ENCODE results near the gene GUCA1A.
"Not testable (repeated sequence)": the region's sequence is repeated elsewhere in the genome, so short reads cannot be mapped to it uniquely, and the experiment has no call there.

The GUCA1A gene

DNA sequence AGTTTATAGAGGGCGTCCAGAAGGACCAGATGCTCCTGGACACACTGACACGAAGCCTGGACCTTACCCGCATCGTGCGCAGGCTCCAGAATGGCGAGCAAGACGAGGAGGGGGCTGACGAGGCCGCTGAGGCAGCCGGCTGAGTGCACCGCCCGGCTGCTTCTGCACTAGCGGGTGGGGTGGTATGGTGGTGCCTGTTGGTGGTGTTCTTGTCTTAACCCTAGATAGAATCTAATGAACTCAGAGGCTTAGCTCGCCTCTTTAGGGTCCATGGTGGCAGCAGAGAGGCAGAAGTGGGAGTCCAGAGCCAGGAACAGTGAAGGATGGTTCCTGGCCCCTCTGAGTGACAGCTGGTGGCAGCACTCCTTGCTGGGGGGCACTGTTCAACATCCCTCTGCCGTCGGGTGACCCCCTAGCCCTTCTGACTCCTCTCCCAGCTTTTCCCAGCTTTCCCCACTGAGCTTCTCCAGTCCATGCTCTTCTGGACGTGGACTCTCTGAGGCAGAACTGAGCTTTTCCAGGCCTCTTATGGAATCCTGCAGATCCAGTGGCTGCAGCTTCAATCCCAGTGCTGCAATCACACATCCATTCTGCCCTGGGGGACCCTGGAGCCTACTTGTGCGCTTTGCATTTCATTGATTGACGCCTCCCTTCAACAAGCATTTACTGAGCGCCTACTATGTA lies 6.2 kb downstream of the GUCA1A start:
- DNase-seq, result no peak

DNA sequence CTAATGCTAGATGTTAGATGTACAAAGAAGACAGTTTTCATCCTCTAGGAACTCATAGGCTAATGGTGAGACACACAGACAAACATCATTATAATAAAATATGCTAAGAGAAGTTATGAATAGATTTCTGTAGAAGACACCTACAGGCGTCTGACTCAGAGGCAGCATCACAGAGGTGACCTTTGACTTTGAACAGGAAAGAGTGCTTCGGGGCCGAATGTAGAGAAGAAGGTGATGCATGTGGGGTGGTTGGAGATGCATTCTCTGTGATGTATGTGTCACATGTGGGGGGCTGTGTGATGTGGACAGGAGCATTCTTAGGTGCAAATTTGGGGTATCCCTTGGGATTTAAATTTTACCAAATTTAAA lies 6.8 kb downstream of the GUCA1A start:
- DNase-seq, result no peak

DNA sequence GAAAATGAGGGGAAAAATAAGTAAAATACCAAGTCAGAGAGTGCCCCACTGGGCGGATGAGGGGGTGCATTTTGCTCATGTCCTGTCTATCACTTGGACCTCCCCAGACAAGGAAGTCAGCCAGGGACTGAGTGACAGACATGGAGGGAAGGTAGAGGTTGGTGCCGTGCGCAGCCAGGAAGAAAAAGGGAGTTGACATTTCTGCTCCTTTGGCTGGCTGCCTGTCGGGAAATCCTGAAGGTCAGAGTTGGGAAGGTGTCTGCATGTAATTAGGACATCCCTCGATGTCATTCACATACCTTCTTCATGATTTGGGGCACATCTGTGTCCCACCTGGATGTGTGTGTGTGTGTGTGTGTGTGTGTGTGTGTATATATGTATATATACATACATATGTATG lies 8.9 kb downstream of the GUCA1A start:
- DNase-seq, result no peak

DNA sequence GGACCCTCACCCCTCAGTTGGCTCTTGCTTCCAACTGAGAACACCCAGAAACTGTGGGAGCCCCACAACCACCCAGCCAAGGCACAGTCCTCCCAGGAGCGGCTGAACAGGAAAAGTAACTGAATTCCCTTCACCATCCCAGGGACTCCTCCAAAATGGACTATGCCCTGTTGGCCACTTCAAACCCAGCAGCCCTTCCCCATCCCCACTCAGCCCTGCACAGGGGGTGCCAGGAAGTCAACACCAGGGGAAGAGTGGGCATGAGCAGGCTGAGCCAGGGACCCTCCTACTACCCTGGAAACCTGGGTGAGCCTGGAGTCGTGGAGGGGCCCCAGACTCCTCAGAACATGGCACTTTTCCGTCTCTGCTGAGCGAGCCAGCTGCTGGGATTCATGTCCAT lies 11.3 kb downstream of the GUCA1A start:
- no peak for DNase-seq

DNA sequence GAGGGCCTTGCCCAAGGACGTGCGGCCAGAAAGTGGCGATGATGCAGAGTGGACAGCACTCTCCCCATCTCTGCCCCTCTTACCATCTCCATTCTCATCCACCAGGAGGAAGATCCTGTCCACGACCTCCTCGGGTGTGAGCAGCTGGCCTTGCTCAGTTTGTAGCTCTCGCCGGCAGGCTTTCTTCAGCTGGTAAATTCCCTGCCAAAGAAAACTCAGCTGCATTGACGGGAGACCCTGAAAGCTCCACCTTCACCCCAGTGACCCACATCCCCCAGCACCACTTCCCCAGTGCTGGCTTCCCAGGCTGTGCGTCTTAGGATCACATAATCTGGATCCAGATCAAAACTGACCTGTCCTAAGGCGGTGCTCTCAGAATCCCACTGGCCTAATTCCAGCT lies 12.4 kb downstream of the GUCA1A start:
- DNase-seq, result no peak

DNA sequence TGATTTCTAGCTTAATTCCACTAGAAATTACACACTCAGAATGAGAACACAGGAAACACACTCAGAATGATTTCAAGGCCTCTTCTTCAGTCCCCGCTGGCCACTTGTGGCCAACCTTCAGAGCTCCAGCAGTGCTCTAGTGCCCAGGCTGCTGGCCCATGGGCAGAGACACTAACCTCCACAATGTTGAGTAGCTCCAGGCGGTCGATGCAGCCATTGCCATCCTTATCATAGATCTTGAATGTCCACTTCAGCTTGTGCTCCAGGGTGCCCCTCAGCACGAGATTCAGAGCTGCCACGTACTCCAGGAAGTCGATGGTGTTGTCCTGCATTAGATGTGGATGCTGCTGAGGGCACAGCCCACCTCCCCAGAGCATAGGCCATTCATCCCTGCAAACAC lies 15.2 kb downstream of the GUCA1A start:
- DNase-seq, result no peak

DNA sequence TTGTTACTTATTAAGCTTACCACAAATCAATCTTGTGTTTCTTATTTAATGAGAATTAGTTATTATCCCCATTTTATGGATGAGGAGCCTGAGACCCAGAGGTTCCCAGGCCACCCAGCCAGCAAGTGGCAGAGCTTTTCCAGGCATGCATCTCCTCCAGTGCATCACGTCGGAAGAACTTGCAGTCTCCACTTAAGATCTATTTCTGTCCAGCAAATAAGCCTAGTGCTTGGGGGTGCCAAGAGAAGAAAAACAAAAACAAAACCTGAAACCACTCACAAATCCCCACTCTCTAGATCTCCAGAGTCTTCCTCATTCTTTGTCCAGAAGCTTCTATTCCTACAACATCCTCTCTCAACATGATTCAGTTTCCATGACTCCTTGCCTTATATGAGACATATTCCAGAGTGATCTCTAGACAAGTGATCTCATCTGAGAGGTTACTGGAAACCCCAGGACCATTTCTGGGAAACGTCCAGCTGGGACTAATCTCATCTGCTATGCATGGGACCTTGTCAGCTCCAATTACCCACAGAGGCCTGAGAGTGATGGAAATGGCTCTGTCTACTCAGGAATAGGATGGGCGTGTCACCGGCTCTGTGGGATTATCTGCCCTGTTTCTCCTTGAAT lies 17.5 kb downstream of the GUCA1A start:
- DNase-seq, result no peak

DNA sequence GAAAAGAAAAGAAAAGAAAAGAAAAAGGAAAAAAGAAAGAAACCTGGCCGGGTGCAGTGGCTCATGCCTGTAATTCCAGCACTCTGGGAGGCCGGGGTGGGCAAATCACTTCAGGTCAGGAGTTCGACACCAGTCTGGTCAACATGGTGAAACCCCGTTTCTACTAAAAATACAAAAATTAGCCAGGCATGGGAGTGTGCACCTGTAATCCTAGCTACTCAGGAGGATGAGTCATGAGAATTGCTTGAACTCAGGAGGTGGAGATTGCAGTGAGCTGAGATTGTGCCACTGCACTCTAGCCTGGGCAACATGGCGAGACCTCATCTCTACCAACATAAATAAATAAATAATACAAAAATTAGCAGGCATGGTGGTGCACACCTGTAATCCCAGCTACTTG lies 19.2 kb downstream of the GUCA1A start:
- DNase-seq, result not testable (repeated sequence)

DNA sequence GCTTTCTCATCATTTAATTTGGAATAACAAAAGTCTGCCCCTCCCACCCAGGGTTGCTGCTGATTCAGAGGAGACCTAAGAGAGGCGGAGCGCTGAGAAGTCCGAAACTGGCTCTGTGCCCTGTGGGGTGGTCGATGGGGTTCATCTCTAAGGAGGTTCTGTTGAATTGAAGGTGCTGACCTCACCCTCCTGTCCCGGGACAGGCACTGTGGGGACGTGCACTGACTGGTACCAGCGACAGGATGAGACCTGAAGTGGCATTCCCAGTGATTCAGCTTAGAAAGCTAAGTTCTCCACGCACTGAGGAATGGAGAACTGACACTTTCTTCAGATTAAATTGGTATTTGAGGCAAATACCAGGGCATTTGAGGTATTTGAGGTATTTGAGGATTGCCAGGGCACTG lies 20.3 kb downstream of the GUCA1A start:
- no peak for DNase-seq

DNA sequence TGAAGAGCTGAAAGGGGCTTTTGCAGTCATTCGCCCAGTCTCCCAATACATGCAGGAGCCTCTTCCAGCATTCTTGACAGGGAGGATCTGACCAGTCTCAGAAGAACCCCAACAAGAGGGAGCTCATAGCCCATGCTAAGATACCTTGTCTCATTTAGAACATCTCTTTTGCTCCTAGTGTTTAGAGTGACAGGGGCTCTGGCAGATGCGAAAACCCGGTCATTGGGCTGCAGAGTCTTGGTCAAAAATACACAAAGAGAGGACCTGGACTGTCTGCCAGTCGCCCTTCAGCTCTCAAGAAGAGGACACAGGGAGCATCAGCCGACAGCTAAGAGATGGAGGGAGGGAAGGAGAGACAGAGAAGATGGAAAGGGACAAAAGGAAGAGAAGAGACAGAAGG lies 20.9 kb downstream of the GUCA1A start:
- DNase-seq, result no peak

DNA sequence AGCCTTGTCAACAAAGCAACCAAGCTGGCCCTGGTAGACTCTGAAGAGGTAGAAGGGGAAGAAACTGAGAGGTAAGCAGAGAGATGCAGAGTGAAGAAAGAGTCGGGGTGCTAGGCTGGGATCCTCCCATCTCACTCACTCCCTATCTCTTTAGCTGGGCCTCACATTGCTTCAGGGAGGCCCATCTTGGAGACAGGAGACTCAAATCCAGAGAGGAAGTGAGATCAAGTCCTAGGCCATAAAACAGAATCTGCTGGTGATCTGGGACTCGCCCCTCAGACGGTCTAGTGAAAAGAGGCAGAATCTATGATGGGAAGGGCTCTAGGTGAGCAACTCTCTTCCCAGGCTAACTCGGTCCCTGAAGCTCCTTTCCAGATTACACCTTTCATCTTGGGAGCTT lies 22.3 kb downstream of the GUCA1A start:
- no peak for DNase-seq

DNA sequence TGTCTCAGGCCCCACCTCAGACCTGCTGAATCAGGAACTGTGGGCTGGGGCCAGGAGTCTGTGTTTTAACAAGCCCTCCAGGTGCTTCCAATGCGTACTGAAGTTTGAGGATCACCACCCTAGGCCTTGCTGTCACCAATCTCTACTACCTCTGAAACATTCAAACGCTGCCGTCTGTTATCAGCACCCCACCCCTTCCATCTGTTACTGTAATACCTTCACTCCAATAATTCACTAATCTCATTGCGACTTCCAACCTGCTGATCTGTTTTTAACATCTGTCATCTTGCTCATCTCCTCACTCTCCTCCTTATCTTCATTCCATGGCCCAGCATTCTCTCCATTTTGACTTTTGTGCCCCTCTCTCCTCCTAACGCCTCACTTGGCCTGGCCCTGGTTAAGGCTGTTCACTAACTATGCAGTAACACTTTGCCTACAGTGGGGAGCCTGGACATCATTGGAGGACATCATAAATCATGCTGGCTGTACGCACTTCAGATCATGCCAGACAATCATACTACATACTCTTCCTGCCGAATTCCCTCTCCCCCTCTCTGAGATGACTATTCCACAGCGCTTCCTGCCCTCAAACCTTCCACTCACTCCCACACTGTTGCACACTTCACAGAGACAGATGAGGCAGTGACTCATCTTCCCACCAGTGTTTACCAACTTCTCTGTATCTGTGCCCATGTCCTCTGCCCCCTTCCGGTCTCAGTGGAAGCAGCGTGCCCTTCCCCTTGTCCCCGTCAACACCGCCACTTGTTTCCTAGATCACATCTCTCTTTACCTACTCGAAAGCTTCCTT lies 24.6 kb downstream of the GUCA1A start:
- DNase-seq, result no peak

DNA sequence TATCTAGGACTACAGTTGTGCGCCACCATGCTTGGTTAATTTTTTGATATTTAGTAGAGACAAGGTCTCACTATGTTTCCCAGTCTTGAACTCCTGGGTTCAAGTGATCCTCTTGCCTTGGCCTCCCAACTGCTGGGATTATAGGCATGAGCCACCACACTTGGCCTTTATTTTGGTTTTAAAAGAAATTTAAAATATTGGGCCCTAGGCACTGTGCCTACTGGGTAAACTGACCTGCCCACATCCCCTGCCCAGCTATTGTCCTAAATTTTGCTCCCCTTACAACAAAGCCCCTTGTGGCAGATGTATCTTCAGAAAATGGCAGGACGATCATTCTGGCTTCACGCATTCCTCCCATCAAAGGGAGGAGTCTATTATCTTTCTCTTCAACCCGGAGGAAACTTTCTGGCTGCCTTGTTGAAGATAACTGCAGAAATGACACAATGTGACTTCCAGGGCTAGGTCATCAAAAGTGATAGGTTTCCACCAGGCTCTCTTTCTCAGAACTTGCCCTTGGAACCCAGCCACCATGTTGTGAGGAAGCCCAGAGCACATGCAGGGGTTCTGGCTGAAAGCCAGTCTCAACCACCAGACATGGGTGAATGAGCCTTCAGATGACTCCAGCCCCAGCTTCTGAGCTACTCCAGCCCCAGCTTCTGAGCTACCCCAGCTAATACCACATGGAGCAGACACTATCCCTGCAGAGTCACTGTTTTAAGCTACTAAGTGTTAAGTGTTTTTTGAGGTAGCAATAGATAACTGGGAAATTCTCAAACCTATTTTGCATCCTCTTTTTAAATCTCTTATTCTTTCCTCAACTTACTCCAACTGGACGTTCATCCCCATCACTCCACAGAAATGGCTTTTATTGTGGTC lies 26.2 kb downstream of the GUCA1A start:
- no peak for DNase-seq

DNA sequence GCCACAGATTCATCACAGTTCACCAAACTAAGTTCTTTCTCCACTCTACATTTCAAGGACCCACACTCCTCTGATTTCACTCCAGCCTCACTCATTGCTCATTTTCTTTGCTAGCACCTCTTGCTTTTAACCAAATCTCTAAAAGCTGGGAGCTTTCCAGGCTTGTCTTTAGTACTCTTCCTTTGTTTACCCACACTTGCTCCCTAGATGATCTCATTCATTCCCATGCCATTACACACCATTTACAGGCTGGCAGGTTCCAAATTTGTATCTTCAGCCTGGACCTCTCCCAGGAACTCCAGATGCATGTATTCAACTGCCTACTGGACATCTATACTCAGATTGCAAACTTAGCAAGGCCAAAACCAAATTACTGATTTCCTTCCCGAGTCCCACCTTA lies 26.9 kb downstream of the GUCA1A start:
- no peak for DNase-seq

DNA sequence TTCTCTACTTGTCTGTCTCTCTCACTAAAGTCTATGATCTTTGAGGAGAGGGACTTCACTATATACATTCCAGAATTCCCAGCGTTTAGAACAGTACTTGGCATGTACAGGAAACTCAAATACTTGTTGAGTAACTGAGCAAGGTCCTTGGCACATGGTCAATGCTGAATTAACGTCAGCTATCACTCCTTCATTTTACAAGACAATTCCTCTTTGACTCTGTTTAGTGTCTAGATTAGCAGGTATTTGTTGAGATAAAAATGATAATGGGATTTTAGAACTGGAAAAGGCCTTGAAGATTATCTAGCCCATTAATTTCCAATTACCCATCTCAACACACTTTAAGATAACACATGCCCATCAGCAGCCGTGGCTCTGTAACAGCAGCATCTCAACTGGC lies 28.2 kb downstream of the GUCA1A start:
- DNase-seq, result no peak

DNA sequence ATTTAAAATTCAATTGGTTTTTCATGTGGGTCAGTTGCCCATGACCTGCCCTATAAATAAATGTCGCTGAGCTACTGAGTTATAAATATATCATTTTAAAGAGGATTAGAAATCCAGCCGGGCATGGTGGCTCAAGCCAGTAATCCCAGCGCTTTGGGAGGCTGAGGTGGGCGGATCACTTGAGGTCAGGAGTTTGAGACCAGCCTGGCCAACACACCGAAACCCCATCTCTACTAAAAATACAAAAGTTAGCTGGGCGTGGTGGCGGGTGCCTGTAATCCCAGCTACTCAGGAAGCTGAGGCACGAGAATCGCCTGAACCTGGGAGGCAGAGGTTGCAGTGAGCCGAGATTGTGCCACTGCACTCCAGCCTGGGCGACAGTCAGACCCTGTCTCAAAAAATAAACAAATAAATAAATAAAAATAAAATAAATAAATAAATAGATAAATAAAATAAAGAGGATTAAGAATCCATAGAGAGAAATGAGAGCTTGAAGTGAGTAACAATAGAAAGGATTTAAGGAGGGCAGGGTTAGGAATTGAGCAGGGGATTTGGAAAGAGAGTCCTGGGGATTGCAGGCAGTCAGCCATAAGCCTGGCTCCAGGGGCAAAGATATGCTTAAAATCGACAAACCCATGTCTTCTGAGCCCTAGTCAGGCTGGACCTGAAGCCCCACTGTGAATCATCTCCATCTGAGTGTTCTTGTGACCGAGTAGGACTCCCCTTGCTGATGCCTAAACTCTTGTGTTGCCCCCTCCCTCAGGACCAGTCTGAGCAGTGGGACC lies 29.2 kb downstream of the GUCA1A start:
- DNase-seq, result not testable (repeated sequence)

DNA sequence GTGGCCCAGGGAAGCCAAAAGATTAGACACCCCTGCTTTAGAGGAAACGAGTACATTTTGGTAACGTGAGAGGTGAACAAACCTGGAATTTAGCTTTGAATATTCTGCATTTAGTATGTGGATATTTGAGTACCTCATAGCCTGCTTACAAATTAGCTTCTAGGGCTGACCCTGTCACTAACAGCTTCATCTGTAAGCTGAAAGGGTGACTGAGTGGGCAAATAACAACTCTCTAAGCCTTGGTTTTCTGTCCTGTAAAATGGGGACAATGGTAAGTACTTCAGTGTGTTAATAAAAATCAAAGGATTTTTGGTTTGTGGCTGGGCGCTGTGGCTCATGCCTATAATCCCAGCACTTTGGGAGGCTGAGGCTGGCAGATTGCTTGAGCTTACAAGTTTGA lies 30.0 kb downstream of the GUCA1A start:
- DNase-seq, result no peak

DNA sequence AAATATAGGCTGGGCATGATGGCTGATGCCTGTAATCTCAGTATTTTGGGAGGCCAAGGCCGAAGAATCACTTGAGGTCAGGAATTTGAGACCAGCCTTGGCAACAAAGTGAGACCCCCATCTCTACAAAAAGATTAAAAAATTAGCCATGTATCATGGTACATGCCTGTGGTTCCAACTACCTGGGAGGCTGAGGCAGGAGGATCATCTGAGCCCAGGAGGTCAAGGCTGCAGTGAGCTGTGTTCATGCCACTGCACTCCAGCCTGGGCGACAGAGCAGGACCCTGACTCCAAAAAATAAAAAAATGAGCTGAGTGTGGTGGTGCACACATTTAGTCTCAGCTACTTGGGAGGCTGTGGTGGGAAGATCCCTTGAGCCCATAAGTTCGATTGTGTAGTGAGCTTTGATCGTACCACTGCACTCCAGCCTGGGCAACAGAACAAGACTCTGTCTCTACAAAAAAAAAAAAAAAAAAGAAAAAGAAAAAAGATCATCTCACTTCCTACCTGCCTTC lies 31.7 kb downstream of the GUCA1A start:
- no peak for DNase-seq

DNA sequence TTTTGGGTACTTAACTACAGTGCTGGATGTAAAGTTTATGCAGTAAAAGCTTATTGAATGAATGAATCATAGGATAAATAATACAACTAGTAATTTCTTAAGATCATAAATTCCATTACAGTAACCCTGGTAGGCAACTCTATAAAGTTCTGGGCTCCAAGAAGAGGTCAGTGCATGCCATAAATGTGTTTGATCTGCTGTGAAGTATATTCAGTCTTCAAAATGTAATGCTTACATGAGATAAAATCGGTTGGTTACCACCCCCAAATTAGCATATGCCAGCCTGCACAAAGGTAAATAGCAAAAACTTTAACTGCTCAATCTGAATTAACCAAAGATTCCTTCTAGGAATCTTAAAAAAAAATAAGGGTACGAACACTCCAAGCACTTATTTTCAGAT lies 34.4 kb downstream of the GUCA1A start:
- DNase-seq, result not testable (repeated sequence)

DNA sequence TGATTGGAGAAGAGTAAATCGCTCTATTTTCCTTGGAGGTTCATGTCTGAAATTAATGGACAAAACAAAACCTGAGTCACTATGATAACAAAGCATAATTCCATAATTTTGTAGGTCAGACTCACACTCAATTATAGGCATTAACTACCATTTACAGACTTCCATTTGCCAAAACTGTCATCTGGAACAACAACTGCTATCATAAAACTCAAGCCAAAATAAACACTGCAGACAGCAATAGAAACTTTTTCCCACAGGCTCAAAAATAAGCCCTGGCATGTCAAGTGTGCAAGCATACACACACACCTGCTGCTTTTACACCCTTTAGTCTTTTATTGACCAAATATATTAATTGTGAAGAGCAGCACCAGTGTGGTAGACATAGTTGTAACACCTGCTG lies 37.4 kb downstream of the GUCA1A start:
- DNase-seq, result no peak

DNA sequence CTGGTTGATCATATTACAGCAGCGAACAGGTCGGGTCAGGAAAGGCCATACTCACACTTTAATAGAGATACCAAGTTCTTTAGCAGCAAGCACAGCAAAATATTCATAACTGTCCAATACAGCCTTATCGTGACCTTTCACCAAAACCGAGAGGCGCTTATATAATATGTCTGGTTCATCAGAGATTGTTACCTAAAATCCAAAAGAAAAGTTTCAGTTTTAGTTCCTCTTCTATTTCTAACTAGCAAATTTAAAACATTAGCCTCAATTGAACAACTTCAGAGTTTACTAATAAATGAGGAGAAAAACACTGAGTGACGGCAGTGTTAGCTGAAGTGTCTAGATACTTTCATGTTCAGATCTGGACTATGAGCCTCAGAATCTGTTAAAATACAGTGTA lies 38.6 kb downstream of the GUCA1A start:
- no peak for DNase-seq

DNA sequence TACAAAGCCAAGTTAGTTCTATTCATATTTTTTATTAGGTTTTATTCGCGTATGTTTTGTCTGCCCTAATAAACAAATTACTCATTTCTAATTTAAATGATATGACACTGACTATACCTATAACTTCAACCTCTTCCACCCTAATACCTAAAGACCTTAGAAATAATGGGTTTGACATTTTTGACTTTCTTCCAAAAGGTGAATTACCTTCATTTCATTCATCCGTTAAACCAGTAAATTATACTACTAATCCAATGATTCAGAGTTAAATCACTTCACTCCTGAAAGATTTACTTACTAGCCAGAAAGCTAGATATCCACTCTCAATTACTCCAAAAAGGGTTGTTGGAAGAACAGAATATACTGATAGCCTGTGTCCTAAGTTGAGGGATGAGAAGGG lies 39.3 kb downstream of the GUCA1A start:
- no peak for DNase-seq
